HS-27A (cell line): ENCODE measurements around the gene PERP.
"Not testable (repeated sequence)": the region's sequence is repeated elsewhere in the genome, so short reads cannot be mapped to it uniquely, and the experiment has no call there.

Source experiments
- DNase-seq: peaks from one replicate; pipeline ENCODE4 v3.0.0-alpha.2; 2012; ENCODE audit warnings: low read depth, missing footprints

The PERP gene

GRCh38 chr6:138105446-138105845 is 1.8 kb downstream of the PERP start:
- DNase-seq = no peak

GRCh38 chr6:138104618-138105213 is 2.5 kb downstream of the PERP start:
- DNase-seq = no peak

GRCh38 chr6:138103871-138104270 is 3.3 kb downstream of the PERP start:
- no peak for DNase-seq

- DNase-seq = no peak
Measured at GRCh38 chr6:138101946-138102731, 5.1 kb downstream of the PERP start.

- DNase-seq = no peak
Measured at GRCh38 chr6:138099832-138100231, 7.4 kb downstream of the PERP start.

GRCh38 chr6:138098306-138098705 is 8.9 kb downstream of the PERP start:
- DNase-seq = no peak

GRCh38 chr6:138094260-138094659 is 13.0 kb downstream of the PERP start:
- no peak for DNase-seq

GRCh38 chr6:138093632-138094031 is 13.6 kb downstream of the PERP start:
- DNase-seq = no peak

GRCh38 chr6:138092686-138093085 is 14.5 kb downstream of the PERP start:
- no peak for DNase-seq

GRCh38 chr6:138089325-138089724 is 17.9 kb downstream of the PERP start:
- DNase-seq = no peak

GRCh38 chr6:138088326-138088762 is 18.9 kb downstream of the PERP start:
- no peak for DNase-seq

- DNase-seq = no peak
Measured at GRCh38 chr6:138087593-138088325, 19.5 kb downstream of the PERP start.

- no peak for DNase-seq
Measured at GRCh38 chr6:138086573-138087196, 20.5 kb downstream of the PERP start.

GRCh38 chr6:138085839-138086222 is 21.4 kb downstream of the PERP start:
- no peak for DNase-seq

- DNase-seq = no peak
Measured at GRCh38 chr6:138084904-138085838, 22.0 kb downstream of the PERP start.

GRCh38 chr6:138082232-138082631 is 25.0 kb downstream of the PERP start:
- no peak for DNase-seq

GRCh38 chr6:138079556-138079955 is 27.7 kb downstream of the PERP start:
- DNase-seq = not testable (repeated sequence)

- no peak for DNase-seq
Measured at GRCh38 chr6:138078491-138078890, 28.7 kb downstream of the PERP start.

GRCh38 chr6:138073264-138073663 is 34.0 kb downstream of the PERP start:
- DNase-seq = no peak

GRCh38 chr6:138063726-138064125 is 43.5 kb downstream of the PERP start:
- DNase-seq = no peak

GRCh38 chr6:138054982-138055381 is 52.2 kb downstream of the PERP start:
- DNase-seq = no peak
